PFSK-1 (cell line): ENCODE results near the gene CFAP65.

Experiments used
- POLR2AphosphoS5 ChIP-seq: IDR thresholded peaks from 2 replicates; pipeline ENCODE4 v1.6.1; 2012; ENCODE audit warnings: low read depth, mild to moderate bottlenecking, control low read depth, low read length, moderate library complexity
- SIN3A ChIP-seq: IDR thresholded peaks from 2 replicates; pipeline ENCODE4 v1.6.1; 2012; ENCODE audit warnings: mild to moderate bottlenecking, low read length, moderate library complexity, borderline replicate concordance; ENCODE audit not compliant: insufficient read depth
- TAF1 ChIP-seq: IDR thresholded peaks from 2 replicates; pipeline ENCODE4 v1.6.1; 2012; ENCODE audit warnings: low read length, control low read depth, borderline replicate concordance; ENCODE audit not compliant: insufficient read depth
- TF ChIP-seq, protein P1 (sequence below), 2 experiments: IDR thresholded peaks; 2 replicates each; pipeline versions ENCODE4 v1.6.1 to v1.8.0; 2011 to 2012; ENCODE audit warnings: low read depth in 2 of 2, low read length in 2 of 2, control low read depth in 1 of 2, inconsistent platforms in 1 of 2, mild to moderate bottlenecking in 1 of 2, moderate library complexity in 1 of 2; ENCODE audit not compliant: insufficient read depth in 1 of 2

DNA sequence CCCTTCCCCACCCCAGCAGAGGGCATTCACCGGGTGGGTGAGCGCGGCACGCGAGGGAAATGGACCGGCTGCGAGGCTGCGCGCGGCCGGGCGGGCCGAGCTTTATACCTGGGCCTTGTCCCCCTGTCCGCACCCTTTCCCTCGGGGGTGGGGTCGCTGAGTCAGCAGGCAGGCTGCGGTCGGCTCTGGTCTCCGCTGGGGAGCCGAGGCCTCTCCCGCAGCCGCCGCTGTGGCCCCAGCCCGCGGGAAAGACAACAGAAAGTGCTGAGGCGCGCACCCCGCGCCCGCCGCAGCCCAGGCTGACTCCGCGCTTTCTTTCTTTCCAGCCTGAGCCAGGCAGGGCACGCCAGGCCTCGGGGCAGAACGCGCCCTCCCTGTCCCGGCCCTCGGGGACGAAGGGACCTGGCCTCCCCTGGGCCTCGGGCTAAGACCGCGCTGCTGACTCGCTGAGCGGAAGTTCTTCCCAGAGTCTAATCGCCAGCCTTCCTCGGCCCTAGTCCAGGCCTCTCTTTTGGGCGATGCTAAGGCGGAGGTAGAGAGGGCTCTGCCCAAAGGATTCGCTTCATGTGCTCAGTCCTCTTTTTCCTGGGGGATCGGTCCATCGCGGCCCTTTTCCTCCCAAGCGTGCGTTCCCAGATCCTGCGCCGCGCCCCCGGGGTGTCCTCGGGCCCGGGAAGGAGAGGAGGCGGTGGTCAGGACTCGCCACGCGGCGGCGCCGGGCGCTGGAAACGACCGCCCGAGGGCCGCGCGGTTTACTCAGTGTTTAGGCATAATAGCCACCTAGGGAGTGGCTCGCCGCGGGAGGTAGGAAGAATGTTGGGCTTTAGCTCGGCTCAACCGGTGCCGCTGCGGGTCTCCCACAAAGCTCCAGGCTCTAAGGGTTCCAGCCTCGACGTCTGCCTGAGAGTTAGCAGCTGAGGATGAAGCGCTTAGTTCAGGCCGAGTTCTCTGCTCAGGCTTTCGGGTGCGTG, 47.7 kb downstream of the CFAP65 start, which contains the start of gene CRYBA2:
- TF ChIP-seq POLR2AphosphoS5 = no peak
- no peak for TF ChIP-seq SIN3A
- TF ChIP-seq, protein P1, sequence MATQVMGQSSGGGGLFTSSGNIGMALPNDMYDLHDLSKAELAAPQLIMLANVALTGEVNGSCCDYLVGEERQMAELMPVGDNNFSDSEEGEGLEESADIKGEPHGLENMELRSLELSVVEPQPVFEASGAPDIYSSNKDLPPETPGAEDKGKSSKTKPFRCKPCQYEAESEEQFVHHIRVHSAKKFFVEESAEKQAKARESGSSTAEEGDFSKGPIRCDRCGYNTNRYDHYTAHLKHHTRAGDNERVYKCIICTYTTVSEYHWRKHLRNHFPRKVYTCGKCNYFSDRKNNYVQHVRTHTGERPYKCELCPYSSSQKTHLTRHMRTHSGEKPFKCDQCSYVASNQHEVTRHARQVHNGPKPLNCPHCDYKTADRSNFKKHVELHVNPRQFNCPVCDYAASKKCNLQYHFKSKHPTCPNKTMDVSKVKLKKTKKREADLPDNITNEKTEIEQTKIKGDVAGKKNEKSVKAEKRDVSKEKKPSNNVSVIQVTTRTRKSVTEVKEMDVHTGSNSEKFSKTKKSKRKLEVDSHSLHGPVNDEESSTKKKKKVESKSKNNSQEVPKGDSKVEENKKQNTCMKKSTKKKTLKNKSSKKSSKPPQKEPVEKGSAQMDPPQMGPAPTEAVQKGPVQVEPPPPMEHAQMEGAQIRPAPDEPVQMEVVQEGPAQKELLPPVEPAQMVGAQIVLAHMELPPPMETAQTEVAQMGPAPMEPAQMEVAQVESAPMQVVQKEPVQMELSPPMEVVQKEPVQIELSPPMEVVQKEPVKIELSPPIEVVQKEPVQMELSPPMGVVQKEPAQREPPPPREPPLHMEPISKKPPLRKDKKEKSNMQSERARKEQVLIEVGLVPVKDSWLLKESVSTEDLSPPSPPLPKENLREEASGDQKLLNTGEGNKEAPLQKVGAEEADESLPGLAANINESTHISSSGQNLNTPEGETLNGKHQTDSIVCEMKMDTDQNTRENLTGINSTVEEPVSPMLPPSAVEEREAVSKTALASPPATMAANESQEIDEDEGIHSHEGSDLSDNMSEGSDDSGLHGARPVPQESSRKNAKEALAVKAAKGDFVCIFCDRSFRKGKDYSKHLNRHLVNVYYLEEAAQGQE (IDR thresholded peaks at IDR 0.05; ENCODE audit: insufficient read depth in 1 of 2, low read depth in 2 of 2, low read length in 2 of 2) = no peak
- no peak for TF ChIP-seq TAF1
